SKM-1 treated with dmso at 0.1 percent for 144 hours (cell line): ENCODE measurements around the gene FCER2.
A peak's percentile ranks its signal among the peaks of the same experiment; 100 is the strongest.
"Not testable (repeated sequence)": the region's sequence is repeated elsewhere in the genome, so short reads cannot be mapped to it uniquely, and the experiment has no call there.

Experiments
- DNase-seq: peaks from one replicate; lab custom pipeline; 2025; ENCODE audit not compliant: unreplicated experiment; lab: John Stamatoyannopoulos, UW

Gene FCER2

DNA sequence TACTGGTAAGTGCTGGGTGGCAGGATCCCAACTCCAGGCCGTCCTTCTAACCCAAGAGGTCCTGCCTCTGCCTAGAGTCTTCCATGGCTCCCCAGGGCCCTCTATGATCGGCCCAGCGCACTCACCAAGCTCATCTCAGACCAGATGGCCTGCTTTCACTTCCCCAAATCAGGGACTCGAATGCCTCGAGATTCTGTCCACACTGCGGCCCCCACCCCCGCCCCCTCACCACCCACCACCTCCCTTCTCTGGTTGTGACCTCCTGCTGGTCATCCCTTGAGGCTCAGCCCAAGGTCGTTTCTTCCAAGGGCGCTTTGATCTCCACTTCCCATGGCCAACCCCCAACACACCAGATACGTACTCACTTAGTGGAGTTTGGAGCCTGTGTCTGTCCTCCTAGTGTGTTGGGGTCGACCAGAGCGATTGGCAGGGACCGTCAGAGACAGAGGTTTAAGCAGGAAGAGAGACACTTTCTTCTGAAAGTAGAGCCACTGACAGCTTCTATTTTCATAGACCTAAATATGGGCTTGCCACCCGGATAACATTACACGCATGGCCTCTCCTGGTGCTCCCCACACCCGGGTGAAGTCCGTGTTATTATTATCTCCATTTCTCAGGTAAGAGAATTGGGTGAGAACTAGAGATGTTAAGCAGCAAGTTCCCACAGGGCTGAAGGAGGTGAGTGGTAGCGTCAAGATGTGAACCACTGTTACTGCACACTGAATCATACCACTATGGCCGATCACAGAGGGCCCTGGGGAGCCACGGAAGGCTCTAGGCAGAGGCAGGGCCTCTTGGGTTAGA, at the start of gene FCER2:
TSS of gene FCER2 (minus strand) at position 478 of the 804 bp plus-strand sequence. CDS start 2,371 bp downstream, outside the sequence.
- DNase-seq, result no peak

- no peak for DNase-seq
These were observed 49.3 kb upstream of the FCER2 start for GRCh38 chr19:7751157-7751783.

DNA sequence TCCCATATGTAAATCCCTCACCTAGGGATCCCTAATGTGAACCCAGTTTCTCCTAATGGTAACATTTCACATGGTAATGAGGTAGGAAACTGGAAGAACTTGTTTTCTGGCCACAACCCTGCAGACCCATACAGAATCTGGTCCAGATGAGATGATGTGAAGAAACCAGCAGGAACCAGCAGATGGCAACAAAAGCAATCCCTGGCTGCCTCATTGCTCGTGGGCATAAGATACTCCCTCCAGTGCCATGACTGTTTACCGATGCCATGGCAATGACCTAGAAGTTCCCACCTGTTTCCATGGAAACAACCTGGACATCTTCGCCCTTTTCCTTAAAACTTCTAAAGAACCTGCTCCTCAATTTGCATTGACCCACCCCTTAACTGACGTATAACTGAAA, 46.8 kb upstream of the FCER2 start:
- no peak for DNase-seq

GRCh38 chr19:7748171-7748570, 46.2 kb upstream of the FCER2 start:
- DNase-seq, result no peak

DNA sequence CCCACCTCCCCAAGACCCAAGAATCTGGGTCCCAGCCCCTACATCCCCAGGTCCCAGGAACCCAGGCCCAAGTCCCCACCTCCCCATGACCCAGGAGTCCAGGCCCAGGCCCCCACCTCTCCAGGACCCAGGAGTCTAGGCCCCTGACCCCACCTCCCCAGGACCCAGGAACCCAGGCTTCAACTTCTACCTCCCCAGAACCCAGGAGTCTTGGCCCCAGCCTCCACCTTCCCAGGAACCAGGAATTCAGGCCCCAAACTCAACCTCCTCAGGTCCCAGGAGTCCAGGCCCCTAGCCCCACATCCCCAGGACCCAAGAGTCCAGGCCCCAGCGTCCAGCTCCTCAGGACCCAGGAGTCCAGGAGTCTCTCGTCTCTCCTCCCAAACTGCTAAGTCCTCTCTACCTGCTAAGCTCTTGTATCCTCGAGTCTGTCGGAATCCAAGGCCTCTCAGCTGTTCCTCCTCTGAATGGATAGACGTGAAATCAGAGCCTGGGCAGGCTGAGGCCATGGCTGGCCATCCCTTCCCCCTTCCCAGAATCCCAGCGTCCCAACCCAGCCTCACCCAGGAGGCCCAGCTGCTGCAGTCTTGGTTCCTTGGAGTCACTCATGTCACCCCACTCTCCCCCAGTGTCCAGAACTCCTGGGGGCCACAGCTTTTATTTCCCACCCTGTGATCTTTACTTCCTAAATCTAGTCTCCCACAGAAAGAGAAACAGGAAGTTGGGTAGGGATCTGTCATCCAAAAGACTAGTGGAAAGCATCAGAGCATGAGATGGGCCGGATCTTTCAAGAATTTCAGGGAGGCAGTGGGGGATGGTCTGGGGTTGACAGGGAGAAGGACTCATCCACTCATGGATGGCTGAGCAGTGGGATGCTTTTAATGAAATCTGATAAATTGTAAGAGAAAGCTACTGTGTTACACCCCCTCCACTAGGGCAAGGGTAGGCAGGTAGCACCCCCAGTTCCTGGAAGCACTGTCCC, 45.3 kb upstream of the FCER2 start, which contains the start of gene CD209:
TSS of gene CD209 (minus strand) at position 632 of the 982 bp plus-strand sequence. CDS start at position 609, 23 bp downstream.
- peak; percentile 10 for DNase-seq

DNA sequence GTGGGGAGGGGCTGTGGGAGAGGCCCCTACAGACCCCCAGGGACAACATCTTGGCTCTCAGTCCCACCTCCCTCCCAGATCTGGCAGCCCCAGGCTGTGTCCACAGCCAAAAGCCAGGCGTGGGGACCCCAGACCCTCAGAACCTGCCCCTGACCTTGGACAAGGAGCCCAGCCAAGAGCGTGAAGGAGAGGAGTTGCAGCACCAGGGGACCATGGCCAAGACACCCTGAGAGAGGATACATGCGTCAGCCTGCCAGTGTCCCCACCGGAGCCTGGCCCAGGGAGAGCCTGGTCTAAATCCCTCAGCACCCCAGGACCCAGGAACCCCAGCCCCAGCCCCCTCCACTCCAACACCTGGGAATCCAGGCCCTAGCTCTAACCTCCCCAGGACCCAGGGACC, 44.4 kb upstream of the FCER2 start:
- not testable (repeated sequence) for DNase-seq

- no peak for DNase-seq
These were observed 43.1 kb upstream of the FCER2 start for GRCh38 chr19:7744871-7745650.

DNA sequence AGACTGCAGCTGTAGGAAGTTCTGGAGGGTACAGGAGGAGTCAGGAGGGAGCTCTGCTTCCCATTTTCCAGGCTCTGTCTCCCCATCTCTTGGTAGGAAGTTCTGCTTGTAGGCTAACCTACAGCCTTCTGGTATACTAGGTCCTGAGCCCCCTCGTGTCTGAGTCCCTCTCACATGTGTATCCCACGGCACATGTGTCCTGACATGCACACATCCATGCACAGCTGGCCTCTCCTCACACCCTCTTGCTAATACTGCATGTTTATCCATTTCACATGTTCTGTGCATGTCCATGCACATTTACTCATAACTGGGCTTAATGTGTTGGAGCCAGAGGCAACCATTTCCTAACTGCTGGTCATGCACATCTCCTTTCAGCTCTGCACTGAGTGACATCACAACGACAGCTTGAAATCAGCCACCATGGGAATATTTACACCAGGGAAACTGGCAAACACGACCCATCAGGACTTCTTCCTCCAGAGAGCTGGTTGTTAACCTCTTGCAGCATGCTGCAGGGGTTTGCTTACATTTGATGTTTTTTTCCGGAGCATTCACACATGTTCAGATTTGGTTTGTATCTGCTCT, 42.4 kb upstream of the FCER2 start:
- no peak for DNase-seq

DNA sequence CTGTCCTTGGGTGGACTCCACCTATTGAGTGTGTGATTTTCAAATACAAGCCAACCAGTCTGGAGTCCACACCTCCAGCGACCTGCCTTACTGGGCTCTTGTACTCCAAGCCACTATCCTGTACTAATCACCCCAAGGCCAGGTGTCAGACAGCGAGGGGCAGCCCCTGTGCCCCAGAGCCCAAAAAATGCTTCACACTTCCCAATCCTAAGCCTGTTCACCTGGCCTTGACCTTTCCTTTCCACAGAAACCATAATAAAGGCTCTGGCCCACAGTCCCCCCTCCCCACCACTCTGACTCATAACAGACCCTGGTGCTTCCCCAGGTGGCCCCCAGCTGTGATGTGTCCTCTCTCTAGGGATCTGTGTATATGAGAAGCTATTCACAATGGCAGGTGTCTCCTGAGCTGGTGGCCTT, 41.5 kb upstream of the FCER2 start:
- no peak for DNase-seq

DNA sequence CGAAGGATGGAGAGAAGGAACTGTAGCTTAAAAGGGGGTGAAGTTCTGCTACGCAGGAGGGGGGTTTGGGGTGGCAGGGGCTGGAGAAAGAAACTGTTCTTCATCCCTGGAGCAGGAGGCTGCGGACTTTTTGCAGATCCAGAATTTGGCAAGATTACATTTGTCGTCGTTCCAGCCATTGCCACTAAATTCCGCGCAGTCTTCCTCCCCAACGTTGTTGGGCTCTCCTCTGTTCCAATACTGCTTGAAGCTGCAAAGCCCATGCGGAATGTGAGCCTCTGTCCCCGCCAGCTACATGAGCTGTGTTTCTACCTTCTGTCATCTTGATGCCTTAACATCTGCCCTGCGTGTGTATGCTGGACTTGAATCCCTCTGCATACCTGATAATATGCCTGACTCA, 41.1 kb upstream of the FCER2 start:
- DNase-seq, result no peak

- no peak for DNase-seq
These were observed 40.6 kb upstream of the FCER2 start for GRCh38 chr19:7742575-7742974.

DNA sequence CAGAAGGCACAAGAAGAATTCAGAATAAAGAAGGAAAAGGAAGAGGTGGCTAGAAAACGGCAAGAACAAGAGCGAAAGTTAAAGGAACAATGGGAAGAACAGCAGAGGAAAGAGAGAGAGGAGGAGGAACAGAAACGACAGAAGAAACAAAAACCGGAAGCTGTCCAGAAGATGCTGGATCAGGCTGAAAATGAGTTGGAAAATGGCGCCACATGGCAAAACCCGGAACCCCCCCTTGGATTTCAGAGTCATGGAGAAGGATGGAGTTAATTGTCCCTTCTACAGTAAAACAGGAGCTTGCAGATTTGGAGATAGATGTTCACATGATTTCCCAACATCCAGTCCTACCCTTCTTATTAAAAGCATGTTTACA, 38.7 kb upstream of the FCER2 start:
- DNase-seq, result no peak

GRCh38 chr19:7739801-7740681, 38.1 kb upstream of the FCER2 start:
- no peak for DNase-seq

GRCh38 chr19:7739211-7739755, 37.4 kb upstream of the FCER2 start:
- DNase-seq, result no peak

GRCh38 chr19:7738023-7738422, 36.1 kb upstream of the FCER2 start:
- no peak for DNase-seq

- no peak for DNase-seq
These were observed 35.3 kb upstream of the FCER2 start for GRCh38 chr19:7737215-7737614.

GRCh38 chr19:7736148-7736547, 34.2 kb upstream of the FCER2 start:
- no peak for DNase-seq

GRCh38 chr19:7734220-7735203, 32.6 kb upstream of the FCER2 start:
- DNase-seq, result peak; percentile 83
